ENCODE measurements around the gene CLEC7A.

CLEC7A gene

GRCh38 chr12:10178821-10179220 lies 48.8 kb upstream of the CLEC7A start, which contains the start of gene TMEM52B:
Gene TMEM52B (plus strand): TSS chr12:10179032. CDS start chr12:10179575, 543 bp downstream.
- POLR2A ChIA-PET, result no interaction called here
- Histone ChIP-seq H3K9me3 (ENCODE audit: control insufficient read depth, insufficient read depth, low read depth, low read length) (no peaks in the 10 kb centered on the region), H3K27ac (ENCODE audit: extremely low read depth, low read depth, low read length) (no peak within 1 kb of the TSS), H3K4me3 (ENCODE audit: low read depth, low read length) (no peak within 1 kb of the TSS), H3K4me1 (ENCODE audit: control insufficient read depth, insufficient read depth, low read length) (no peaks in the 10 kb centered on the region), H3K36me3 (ENCODE audit: control insufficient read depth in 2 of 2, insufficient read depth in 1 of 2, low read length in 2 of 2) (no peaks in the 10 kb centered on the region)
- CTCF ChIA-PET, result no interaction called here
- TF ChIP-seq HIC1 (tag by site-specific recombination; IDR thresholded peaks at IDR 0.05), result no peak
- TF ChIP-seq BCL11A (tag by site-specific recombination; IDR thresholded peaks at IDR 0.05; ENCODE audit: low read depth), result no peak
- TF ChIP-seq SETDB1 (IDR thresholded peaks at IDR 0.05; ENCODE audit: insufficient read length, low read length), result no peak
- TF ChIP-seq, protein P1, sequence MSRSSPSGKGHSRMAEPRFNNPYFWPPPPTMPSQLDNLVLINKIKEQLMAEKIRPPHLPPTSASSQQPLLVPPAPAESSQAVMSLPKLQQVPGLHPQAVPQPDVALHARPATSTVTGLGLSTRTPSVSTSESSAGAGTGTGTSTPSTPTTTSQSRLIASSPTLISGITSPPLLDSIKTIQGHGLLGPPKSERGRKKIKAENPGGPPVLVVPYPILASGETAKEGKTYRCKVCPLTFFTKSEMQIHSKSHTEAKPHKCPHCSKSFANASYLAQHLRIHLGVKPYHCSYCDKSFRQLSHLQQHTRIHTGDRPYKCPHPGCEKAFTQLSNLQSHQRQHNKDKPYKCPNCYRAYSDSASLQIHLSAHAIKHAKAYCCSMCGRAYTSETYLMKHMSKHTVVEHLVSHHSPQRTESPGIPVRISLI (tag by site-specific recombination; IDR thresholded peaks at IDR 0.05), result no peak
- TF ChIP-seq ZBTB8A (tag by site-specific recombination; IDR thresholded peaks at IDR 0.05), result no peak
- TF ChIP-seq, protein P2, sequence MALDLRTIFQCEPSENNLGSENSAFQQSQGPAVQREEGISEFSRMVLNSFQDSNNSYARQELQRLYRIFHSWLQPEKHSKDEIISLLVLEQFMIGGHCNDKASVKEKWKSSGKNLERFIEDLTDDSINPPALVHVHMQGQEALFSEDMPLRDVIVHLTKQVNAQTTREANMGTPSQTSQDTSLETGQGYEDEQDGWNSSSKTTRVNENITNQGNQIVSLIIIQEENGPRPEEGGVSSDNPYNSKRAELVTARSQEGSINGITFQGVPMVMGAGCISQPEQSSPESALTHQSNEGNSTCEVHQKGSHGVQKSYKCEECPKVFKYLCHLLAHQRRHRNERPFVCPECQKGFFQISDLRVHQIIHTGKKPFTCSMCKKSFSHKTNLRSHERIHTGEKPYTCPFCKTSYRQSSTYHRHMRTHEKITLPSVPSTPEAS (tag by site-specific recombination; IDR thresholded peaks at IDR 0.05), result no peak
- no peak for TF ChIP-seq MZF1 (tag by site-specific recombination; IDR thresholded peaks at IDR 0.05; ENCODE audit: borderline replicate concordance)
- TF ChIP-seq ZBTB17 (tag by site-specific recombination; IDR thresholded peaks at IDR 0.05), result no peak
- TF ChIP-seq ZNF707 (tag by site-specific recombination; IDR thresholded peaks at IDR 0.05), result no peak
- no peak for TF ChIP-seq ZNF513 (tag by site-specific recombination; IDR thresholded peaks at IDR 0.05)
- no peak for TF ChIP-seq ZNF223 (tag by site-specific recombination; IDR thresholded peaks at IDR 0.05)
- TF ChIP-seq ZNF184 (tag by site-specific recombination; IDR thresholded peaks at IDR 0.05), result no peak
- TF ChIP-seq, protein P3, sequence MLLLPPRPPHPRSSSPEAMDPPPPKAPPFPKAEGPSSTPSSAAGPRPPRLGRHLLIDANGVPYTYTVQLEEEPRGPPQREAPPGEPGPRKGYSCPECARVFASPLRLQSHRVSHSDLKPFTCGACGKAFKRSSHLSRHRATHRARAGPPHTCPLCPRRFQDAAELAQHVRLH (tag by site-specific recombination; IDR thresholded peaks at IDR 0.05), result no peak
- no peak for TF ChIP-seq ZNF155 (tag by site-specific recombination; IDR thresholded peaks at IDR 0.05)
- TF ChIP-seq ZNF335 (tag by site-specific recombination; conservative IDR thresholded peaks at IDR 0.05), result no peak
- no peak for TF ChIP-seq ZNF560 (tag by site-specific recombination; IDR thresholded peaks at IDR 0.05; ENCODE audit: borderline replicate concordance)
- no peak for TF ChIP-seq WT1 (tag by site-specific recombination; IDR thresholded peaks at IDR 0.05)

DNA sequence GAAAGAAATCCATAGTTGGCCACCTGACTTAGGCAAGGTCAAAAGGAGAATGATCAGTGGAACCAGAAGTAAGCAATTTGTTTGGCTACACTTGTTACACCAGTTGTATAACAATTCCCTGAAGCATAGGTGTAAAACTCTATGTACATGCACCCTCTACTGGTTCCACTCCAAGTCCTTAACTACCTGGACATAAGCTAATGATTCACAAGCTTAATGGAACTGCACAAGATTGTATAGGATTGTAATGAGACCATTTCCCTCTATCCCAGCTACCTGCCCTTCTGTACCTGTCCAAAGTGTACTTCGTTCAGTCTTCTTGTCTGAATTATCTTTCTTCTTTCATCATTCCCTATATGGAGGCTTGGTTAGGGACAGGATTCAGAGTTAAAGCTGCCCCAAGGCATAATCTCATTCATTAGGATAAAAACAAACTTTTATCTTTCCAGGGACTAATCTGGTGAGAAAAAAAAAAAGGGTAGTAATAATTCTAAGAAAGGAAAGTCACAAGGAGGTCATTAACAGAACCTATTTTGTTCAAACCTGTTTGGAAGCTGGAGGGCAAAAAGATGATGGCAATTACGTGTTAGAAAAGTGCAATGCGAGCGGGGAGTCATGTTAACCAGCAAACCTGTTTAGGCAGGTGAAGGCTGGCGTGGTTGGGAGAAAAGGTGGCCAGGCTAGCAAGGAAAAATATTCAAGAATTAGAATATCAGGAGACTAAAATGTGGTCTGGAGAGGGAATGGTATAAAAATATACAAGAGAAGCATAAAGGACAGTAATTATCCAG lies 46.0 kb upstream of the CLEC7A start:
- POLR2A ChIA-PET, result interaction anchor here (0.5 to 0.6 kb wide), 2 partner anchors 30 to 1002 kb away, joined by 3 to 5 read pairs; no protein-coding TSS in a partner anchor
- Histone ChIP-seq H3K4me3 (ENCODE audit: low read depth, low read length) (no peak overlapping the region), H3K36me3 (ENCODE audit: control insufficient read depth in 2 of 2, insufficient read depth in 1 of 2, low read length in 2 of 2) (no peaks in the 10 kb centered on the region), H3K9me3 (ENCODE audit: control insufficient read depth, insufficient read depth, low read depth, low read length) (no peaks in the 10 kb centered on the region), H3K27ac (ENCODE audit: extremely low read depth, low read depth, low read length) (no peak overlapping the region), H3K4me1 (ENCODE audit: control insufficient read depth, insufficient read depth, low read length) (no peaks in the 10 kb centered on the region)
- CTCF ChIA-PET, result interaction anchor here (1.0 to 1.4 kb wide), 3 partner anchors 22 to 426 kb away, joined by 3 to 7 read pairs (median 6); no protein-coding TSS in a partner anchor
- TF ChIP-seq HIC1 (tag by site-specific recombination; IDR thresholded peaks at IDR 0.05) (no peak), ZNF76 (tag by site-specific recombination; IDR thresholded peaks at IDR 0.05; ENCODE audit: borderline replicate concordance, low read depth) (no peak), MZF1 (tag by site-specific recombination; IDR thresholded peaks at IDR 0.05; ENCODE audit: borderline replicate concordance) (no peak), ZBTB7A (tag by site-specific recombination; IDR thresholded peaks at IDR 0.05; ENCODE audit: low read depth) (no peak), YY2 (tag by site-specific recombination; IDR thresholded peaks at IDR 0.05) (no peak), ZNF488 (tag by site-specific recombination; IDR thresholded peaks at IDR 0.05) (no peak), ZNF529 (tag by site-specific recombination; IDR thresholded peaks at IDR 0.05; ENCODE audit: insufficient replicate concordance) (no peak), SCRT1 (tag by site-specific recombination; IDR thresholded peaks at IDR 0.05; ENCODE audit: borderline replicate concordance) (no peak), ZFHX2 (tag by site-specific recombination; conservative IDR thresholded peaks at IDR 0.05) (no peak)
